HPDE6-E6E7 (cell line): ENCODE results near the gene F7.
"Not testable (repeated sequence)": the region's sequence is repeated elsewhere in the genome, so short reads cannot be mapped to it uniquely, and the experiment has no call there.

ENCODE experiments used
- DNase-seq: peaks from one replicate; pipeline ENCODE4 v3.0.0; 2011; ENCODE audit warnings: missing footprints; ENCODE audit errors: extremely low spot score

The F7 gene

DNA sequence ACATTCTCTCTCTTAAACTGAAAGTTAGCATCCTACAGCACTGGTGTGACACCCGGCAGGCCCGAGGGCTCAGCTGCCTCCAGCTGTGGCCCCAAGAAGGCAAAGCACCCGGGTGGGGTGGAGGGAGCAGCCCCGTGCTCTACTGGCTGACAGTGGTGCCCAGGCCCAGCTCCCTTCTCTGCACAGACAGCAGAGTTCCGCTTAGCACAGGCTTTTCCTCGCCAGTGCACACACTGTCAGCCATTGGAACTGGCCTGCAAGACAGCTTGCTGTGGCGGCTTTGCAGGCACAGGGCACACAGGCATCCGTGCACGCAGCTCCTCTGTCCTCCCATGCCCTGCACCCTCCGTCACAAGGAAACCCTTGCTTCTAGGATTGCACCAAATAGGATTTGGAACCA lies 3.3 kb upstream of the F7 start:
- not testable (repeated sequence) for DNase-seq

- DNase-seq = no peak
Observed at GRCh38 chr13:113102727-113103126, 2.9 kb upstream of the F7 start.

- no peak for DNase-seq
Observed at GRCh38 chr13:113103646-113104045, 1.9 kb upstream of the F7 start.

DNA sequence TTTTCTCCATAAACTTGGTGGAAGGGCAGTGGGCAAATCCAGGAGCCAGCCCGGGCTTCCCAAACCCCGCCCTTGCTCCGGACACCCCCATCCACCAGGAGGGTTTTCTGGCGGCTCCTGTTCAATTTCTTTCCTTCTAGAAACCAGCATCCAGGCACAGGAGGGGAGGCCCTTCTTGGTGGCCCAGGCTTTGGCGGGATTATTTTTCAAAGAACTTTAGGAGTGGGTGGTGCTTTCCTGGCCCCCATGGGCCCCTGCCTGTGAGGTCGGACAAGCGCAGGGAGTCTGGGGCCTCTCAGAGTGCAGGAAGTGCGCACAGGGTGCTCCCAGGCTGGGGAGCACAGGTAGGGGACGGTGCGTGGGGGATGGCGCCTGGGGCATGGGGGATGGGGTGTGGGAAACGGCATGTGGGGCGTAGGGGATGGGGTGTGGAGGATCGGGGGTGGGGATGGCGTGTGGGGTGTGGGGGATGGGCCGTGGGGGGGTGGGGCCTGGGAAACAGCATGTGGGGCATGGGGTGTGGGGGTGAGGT lies 396 bp downstream of the F7 start:
- no peak for DNase-seq

DNA sequence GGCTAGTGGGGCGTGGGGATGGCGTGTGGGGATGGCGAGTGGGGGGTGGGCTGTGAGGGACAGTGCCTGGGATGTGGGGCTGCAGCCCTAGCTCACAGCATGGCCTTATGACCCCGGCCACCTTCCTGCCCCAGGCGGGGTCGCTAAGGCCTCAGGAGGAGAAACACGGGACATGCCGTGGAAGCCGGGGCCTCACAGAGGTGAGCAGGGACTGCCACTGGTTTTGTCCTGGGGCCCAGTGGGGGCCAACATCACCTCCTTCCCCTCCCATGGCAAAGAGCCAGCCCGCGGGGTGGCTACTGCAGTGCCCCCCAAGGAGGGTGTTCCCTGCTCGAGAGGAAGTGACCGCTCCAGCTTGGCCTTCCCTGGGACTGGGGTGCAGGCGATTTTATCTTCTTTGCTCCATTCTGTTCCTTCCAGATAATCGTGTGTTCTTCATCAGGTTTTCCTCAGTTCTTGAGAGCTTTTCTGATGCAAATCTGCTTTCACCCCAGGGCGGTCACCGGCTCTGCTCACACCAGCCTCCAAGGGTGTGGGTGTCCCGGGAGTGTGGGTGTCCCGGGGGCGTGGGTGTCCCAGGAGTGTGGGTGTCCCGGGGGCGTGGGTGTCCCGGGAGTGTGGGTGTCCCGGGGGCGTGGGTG lies 1.2 kb downstream of the F7 start:
- no peak for DNase-seq

GRCh38 chr13:113108521-113108920 lies 2.9 kb downstream of the F7 start:
- not testable (repeated sequence) for DNase-seq

- DNase-seq = no peak
Observed at GRCh38 chr13:113109151-113110047, 3.8 kb downstream of the F7 start.

- DNase-seq = no peak
Observed at GRCh38 chr13:113110048-113110851, 4.7 kb downstream of the F7 start.

DNA sequence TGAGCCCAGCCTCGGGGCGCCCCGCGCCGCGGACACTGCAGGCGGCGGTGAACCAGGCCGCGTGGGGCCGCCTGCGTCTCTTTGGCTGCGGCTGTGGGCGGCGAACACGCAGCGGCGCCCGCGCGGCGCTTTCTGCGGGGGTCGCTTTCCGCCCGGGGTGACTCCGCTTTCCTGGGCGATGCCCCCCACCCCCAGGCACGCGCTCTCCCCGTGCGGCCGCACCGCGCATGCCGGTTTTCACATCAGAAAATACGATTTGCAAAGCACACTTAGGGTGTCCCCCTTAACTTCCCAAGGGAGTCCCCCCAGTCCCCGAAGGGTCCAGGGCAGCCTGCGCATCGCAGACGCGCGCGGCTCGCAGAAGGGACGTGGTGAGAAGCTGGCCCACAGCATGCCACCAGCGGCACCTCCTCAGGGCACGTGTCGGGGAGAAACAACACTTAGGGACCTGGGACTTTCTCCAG lies 5.3 kb downstream of the F7 start:
- DNase-seq = no peak

DNA sequence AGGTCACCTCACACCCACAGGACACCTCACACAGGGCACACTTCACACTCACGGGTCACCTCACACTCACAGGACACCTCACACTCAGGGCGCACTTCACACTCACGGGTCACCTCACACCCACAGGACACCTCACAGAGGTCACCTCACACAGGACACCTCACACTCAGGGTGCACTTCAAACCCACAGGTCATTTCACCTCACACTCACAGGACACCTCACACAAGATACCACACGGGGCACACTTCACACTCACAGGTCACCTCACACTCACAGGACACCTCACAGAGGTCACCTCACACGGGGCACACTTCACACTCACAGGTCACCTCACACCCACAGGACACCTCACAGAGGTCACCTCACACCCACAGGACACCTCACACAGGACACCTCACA lies 6.2 kb downstream of the F7 start:
- not testable (repeated sequence) for DNase-seq

DNA sequence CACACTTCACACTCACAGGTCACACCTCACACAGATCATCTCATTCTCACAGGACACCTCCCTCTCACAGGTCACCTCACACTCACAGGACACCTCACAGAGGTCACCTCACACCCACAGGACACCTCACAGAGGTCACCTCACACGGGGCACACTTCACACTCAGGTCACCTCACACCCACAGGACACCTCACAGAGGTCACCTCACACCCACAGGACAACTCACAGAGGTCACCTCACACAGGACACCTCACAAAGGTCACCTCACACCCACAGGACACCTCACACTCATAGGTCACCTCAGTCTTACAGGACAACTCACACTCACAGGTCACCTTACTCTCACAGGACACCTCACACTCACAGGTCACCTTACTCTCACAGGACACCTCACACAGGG lies 6.9 kb downstream of the F7 start:
- DNase-seq = not testable (repeated sequence)

- DNase-seq = no peak
Observed at GRCh38 chr13:113112893-113113845, 7.6 kb downstream of the F7 start.

- no peak for DNase-seq
Observed at GRCh38 chr13:113113846-113114271, 8.3 kb downstream of the F7 start.

- DNase-seq = no peak
Observed at GRCh38 chr13:113114511-113115362, 9.1 kb downstream of the F7 start.

GRCh38 chr13:113115363-113116205 lies 10.0 kb downstream of the F7 start:
- DNase-seq = no peak

GRCh38 chr13:113116206-113116800 lies 10.7 kb downstream of the F7 start:
- no peak for DNase-seq

DNA sequence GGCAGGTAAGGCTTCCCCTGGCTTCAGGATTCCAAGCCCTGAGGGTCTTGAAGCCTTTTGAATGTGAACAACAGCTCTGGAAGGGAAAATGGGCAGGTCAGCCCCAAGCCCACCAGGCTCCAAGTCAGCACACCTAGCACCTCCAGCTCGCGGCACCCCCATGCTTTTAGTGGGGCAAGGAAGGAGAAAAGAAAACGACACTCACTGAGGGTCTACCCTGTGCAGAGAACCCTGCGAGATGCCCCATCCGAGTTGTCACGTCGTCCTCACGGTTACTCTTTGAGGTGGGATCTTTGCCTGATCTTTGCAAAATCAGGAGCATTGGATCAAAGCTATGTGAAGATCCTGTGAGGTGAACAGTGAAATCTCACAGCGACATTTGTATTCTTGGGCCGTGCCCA lies 11.3 kb downstream of the F7 start:
- DNase-seq = no peak

- no peak for DNase-seq
Observed at GRCh38 chr13:113117335-113117872, 11.8 kb downstream of the F7 start.
